Kidney (tissue), 14 donors: ENCODE measurements around the gene SPSB3. TPM values are rescaled to one million over a fixed set of nuclear protein-coding genes. Genes with fewer than 3 reads are reported as not detected.

Experiments used
- DNase-seq, 5 donors: peaks; one replicate each; pipeline ENCODE4 v3.0.0-alpha.2; 2013 to 2020
- FAIRE-seq: peaks from 2 replicates; lab custom pipeline; 2012; peaks lifted over from hg19 to GRCh38; lab: Jason Lieb, UNC
- H3K27ac ChIP-seq, 2 donors: one replicate each; pipeline ENCODE4 v1.7.0; 2013; ENCODE audit warnings: low read depth in 2 of 2, low read length in 2 of 2, inconsistent platforms in 1 of 2
- H3K27me3 ChIP-seq: one replicate; pipeline ENCODE4 v1.7.1; 2013; ENCODE audit warnings: low read length, inconsistent platforms; ENCODE audit not compliant: control insufficient read depth, insufficient read depth
- H3K36me3 ChIP-seq, 3 donors: one replicate each; pipeline versions ENCODE4 v1.7.0 to v1.7.1; 2013; ENCODE audit warnings: low read length in 3 of 3, control low read depth in 1 of 3, inconsistent platforms in 1 of 3; ENCODE audit not compliant: insufficient read depth in 3 of 3, control insufficient read depth in 2 of 3
- H3K4me1 ChIP-seq, 3 donors: one replicate each; pipeline versions ENCODE4 v1.7.0 to v1.7.1; 2013; ENCODE audit warnings: low read length in 3 of 3, inconsistent platforms in 1 of 3, low read depth in 1 of 3; ENCODE audit not compliant: control insufficient read depth in 2 of 3, insufficient read depth in 2 of 3
- H3K4me3 ChIP-seq, 3 donors: one replicate each; pipeline versions ENCODE4 v1.7.0 to v1.8.1; 2013; ENCODE audit warnings: low read length in 3 of 3, control low read depth in 1 of 3, inconsistent platforms in 1 of 3
- H3K9ac ChIP-seq, 3 donors: one replicate each; pipeline versions ENCODE4 v1.7.0 to v1.7.1; 2013; ENCODE audit warnings: low read length in 3 of 3, control low read depth in 1 of 3, inconsistent platforms in 1 of 3
- H3K9me3 ChIP-seq, 3 donors: one replicate each; pipeline versions ENCODE4 v1.7.0 to v1.7.1; 2013; ENCODE audit warnings: low read length in 3 of 3, control low read depth in 1 of 3, inconsistent platforms in 1 of 3; ENCODE audit not compliant: control insufficient read depth in 2 of 3, insufficient read depth in 1 of 3
- CTCF ChIP-seq: IDR thresholded peaks from 3 replicates; pipeline ENCODE4 v1.5.1; 2012; ENCODE audit warnings: mild to moderate bottlenecking, moderate library complexity, borderline replicate concordance; ENCODE audit not compliant: insufficient read depth; ENCODE audit errors: extremely low read depth
- intact Hi-C: fragments of 100-400 bp; cut with DNase I; formaldehyde crosslinking; loops from one replicate; pipeline ENCODE4 v1.11.1; 2022
- polyA plus RNA-seq: library from polyadenylated mRNA; stranded (reverse); fragments of 350-450 nt; fragmentation: Illumina TruSeq; extraction: RNeasy Lipid Tissue Mini Kit (QIAGEN cat#74804); gene quantifications from one replicate; pipeline ENCODE4 v1.2.3, GENCODE V29; 2014; ENCODE audit warnings: low read depth, low replicate concordance; ENCODE audit not compliant: insufficient read depth
- total RNA-seq: library from RNA; stranded (reverse); fragmentation: NEBNext Ultra II Directional; extraction: Animal tissue kit (Norgen Biotek cat#: 25700); gene quantifications from one replicate; pipeline ENCODE4 v1.2.1, GENCODE V29; 2021
- donor health status: control.
- donor health status: control.
- donor health status: control.
- donor health status: control.
- donor health status: control.
- donor health status: DM: yes; HTN: yes; CAD: no.
- donor health status: Normal renal cell carcinoma (clear cell type).

SPSB3 gene
- total and polyA plus RNA-seq, 2 donors from 2014 or later: 55.1 to 57.7 TPM

- Histone ChIP-seq H3K36me3 (no peaks in the 10 kb centered on the region), H3K27me3 (no peaks in the 10 kb centered on the region), H3K4me3 (no peak overlapping the region), H3K4me1 (peaks cover 0 to 4% (median 4%) of the 10 kb centered on the region in 3 donors), H3K27ac (no peak overlapping the region), H3K9ac (no peak overlapping the region), H3K9me3 (no peaks in the 10 kb centered on the region)
- FAIRE-seq (no peak), DNase-seq (peak in 1 of 5 donors; percentile 64)
- no peak for TF ChIP-seq CTCF
- intact Hi-C loops: no loop called here
These were observed 5.1 kb upstream of the SPSB3 start for GRCh38 chr16:1787322-1788094.

GRCh38 chr16:1787056-1787321 is 4.6 kb upstream of the SPSB3 start:
- Histone ChIP-seq H3K27me3 (no peaks in the 10 kb centered on the region), H3K4me1 (peaks cover 0 to 4% (median 4%) of the 10 kb centered on the region in 3 donors), H3K27ac (no peak overlapping the region), H3K9me3 (no peaks in the 10 kb centered on the region), H3K4me3 (no peak overlapping the region), H3K36me3 (no peaks in the 10 kb centered on the region), H3K9ac (no peak overlapping the region)
- FAIRE-seq: no peak
- TF ChIP-seq CTCF: no peak
- intact Hi-C loops: no loop called here
- DNase-seq: no peak

- no peaks in the 10 kb centered on the region for H3K36me3 ChIP-seq
- peak in 2 of 5 donors; percentile 37 to 80 for DNase-seq
- H3K4me1 ChIP-seq: peaks cover 0 to 8% (median 5%) of the 10 kb centered on the region in 3 donors
- intact Hi-C loops: no loop called here
- FAIRE-seq: no peak
- H3K27me3 ChIP-seq: no peaks in the 10 kb centered on the region
- no peak overlapping the region for H3K4me3 ChIP-seq
- H3K27ac ChIP-seq: no peak overlapping the region
- TF ChIP-seq CTCF: no peak
- H3K9ac ChIP-seq: no peak overlapping the region
- H3K9me3 ChIP-seq: no peaks in the 10 kb centered on the region
These were observed 4.1 kb upstream of the SPSB3 start for GRCh38 chr16:1786242-1787055.
